ENCODE results near the gene ST8SIA6. TPM values are rescaled to one million over a fixed set of nuclear protein-coding genes. Genes with fewer than 3 reads are reported as not detected.

The ST8SIA6 gene
- total RNA-seq, 2 donors from 2014 or later: 1.5 to 8.9 TPM

GRCh38 chr10:17476073-17476472 is 21.7 kb upstream of the ST8SIA6 start:
- TF ChIP-seq, protein P1, sequence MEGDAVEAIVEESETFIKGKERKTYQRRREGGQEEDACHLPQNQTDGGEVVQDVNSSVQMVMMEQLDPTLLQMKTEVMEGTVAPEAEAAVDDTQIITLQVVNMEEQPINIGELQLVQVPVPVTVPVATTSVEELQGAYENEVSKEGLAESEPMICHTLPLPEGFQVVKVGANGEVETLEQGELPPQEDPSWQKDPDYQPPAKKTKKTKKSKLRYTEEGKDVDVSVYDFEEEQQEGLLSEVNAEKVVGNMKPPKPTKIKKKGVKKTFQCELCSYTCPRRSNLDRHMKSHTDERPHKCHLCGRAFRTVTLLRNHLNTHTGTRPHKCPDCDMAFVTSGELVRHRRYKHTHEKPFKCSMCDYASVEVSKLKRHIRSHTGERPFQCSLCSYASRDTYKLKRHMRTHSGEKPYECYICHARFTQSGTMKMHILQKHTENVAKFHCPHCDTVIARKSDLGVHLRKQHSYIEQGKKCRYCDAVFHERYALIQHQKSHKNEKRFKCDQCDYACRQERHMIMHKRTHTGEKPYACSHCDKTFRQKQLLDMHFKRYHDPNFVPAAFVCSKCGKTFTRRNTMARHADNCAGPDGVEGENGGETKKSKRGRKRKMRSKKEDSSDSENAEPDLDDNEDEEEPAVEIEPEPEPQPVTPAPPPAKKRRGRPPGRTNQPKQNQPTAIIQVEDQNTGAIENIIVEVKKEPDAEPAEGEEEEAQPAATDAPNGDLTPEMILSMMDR (IDR thresholded peaks at IDR 0.05): no peak
- H3K4me1 ChIP-seq (ENCODE audit: control insufficient read depth in 1 of 2, low read depth in 2 of 2): no peaks in the 10 kb centered on the region
- H3K36me3 ChIP-seq: no peaks in the 10 kb centered on the region
- no peaks in the 10 kb centered on the region for H3K27me3 ChIP-seq (replicated peaks; ENCODE audit: insufficient read depth)
- ATAC-seq (ENCODE audit: insufficient number of reproducible peaks, low FRiP score, low read depth) (no peak), DNase-seq (ENCODE audit: low spot score) (no peak)
- no peaks in the 10 kb centered on the region for H3K9me3 ChIP-seq
- H3K4me3 ChIP-seq: no peak overlapping the region
- no peak overlapping the region for H3K27ac ChIP-seq

DNA sequence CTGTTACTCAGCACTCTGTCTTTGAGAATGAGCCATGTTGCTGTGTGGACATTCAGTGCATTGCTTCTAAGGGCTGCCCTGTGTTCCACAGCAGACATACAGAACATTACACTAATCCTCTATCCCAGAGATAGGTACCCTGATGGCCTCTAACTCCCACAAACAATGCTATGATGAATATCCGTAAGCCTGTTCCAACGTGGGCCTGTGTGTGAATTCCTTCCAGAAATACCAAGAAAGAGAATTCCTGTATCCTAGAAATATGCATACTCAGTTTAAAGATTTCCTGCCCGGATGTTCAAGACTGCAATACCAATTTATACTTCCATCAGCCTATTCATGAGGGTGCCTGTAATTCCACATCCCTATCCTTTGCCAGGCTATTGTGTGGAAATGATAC is 21.3 kb upstream of the ST8SIA6 start:
- DNase-seq (ENCODE audit: low spot score) (no peak), ATAC-seq (ENCODE audit: insufficient number of reproducible peaks, low FRiP score, low read depth) (no peak)
- no peaks in the 10 kb centered on the region for H3K36me3 ChIP-seq
- TF ChIP-seq, protein P1 (IDR thresholded peaks at IDR 0.05): no peak
- H3K27ac ChIP-seq: no peak overlapping the region
- no peaks in the 10 kb centered on the region for H3K27me3 ChIP-seq (replicated peaks; ENCODE audit: insufficient read depth)
- H3K4me3 ChIP-seq: no peak overlapping the region
- H3K9me3 ChIP-seq: no peaks in the 10 kb centered on the region
- H3K4me1 ChIP-seq (ENCODE audit: control insufficient read depth in 1 of 2, low read depth in 2 of 2): no peaks in the 10 kb centered on the region

- H3K27me3 ChIP-seq (replicated peaks; ENCODE audit: insufficient read depth): no peaks in the 10 kb centered on the region
- H3K4me3 ChIP-seq: no peak overlapping the region
- H3K9me3 ChIP-seq: no peaks in the 10 kb centered on the region
- DNase-seq (ENCODE audit: low spot score): no peak
- TF ChIP-seq, protein P1 (IDR thresholded peaks at IDR 0.05): no peak
- H3K27ac ChIP-seq: no peak overlapping the region
- H3K4me1 ChIP-seq (ENCODE audit: control insufficient read depth in 1 of 2, low read depth in 2 of 2): no peaks in the 10 kb centered on the region
- H3K36me3 ChIP-seq: no peaks in the 10 kb centered on the region
- no peak for ATAC-seq (ENCODE audit: insufficient number of reproducible peaks, low FRiP score, low read depth)
Observed at GRCh38 chr10:17474595-17475323, 20.4 kb upstream of the ST8SIA6 start.

- Histone ChIP-seq H3K27ac (no peak overlapping the region), H3K4me1 (ENCODE audit: control insufficient read depth in 1 of 2, low read depth in 2 of 2) (no peaks in the 10 kb centered on the region), H3K9me3 (no peaks in the 10 kb centered on the region), H3K4me3 (no peak overlapping the region), H3K27me3 (replicated peaks; ENCODE audit: insufficient read depth) (no peaks in the 10 kb centered on the region), H3K36me3 (no peaks in the 10 kb centered on the region)
- DNase-seq (ENCODE audit: low spot score) (no peak), ATAC-seq (ENCODE audit: insufficient number of reproducible peaks, low FRiP score, low read depth) (no peak)
- TF ChIP-seq, protein P1 (IDR thresholded peaks at IDR 0.05): no peak
Observed at GRCh38 chr10:17473228-17473950, 19.0 kb upstream of the ST8SIA6 start.

GRCh38 chr10:17472481-17473227 is 18.3 kb upstream of the ST8SIA6 start:
- ATAC-seq (ENCODE audit: insufficient number of reproducible peaks, low FRiP score, low read depth): no peak
- DNase-seq (ENCODE audit: low spot score): no peak
- Histone ChIP-seq H3K9me3 (no peaks in the 10 kb centered on the region), H3K4me3 (no peak overlapping the region), H3K27me3 (replicated peaks; ENCODE audit: insufficient read depth) (no peaks in the 10 kb centered on the region), H3K36me3 (no peaks in the 10 kb centered on the region), H3K27ac (no peak overlapping the region), H3K4me1 (ENCODE audit: control insufficient read depth in 1 of 2, low read depth in 2 of 2) (no peaks in the 10 kb centered on the region)
- TF ChIP-seq, protein P1 (IDR thresholded peaks at IDR 0.05): no peak

Measured in thoracic aorta (tissue), 2 donors.